ENCODE results near the gene GPRC5C.

DNA sequence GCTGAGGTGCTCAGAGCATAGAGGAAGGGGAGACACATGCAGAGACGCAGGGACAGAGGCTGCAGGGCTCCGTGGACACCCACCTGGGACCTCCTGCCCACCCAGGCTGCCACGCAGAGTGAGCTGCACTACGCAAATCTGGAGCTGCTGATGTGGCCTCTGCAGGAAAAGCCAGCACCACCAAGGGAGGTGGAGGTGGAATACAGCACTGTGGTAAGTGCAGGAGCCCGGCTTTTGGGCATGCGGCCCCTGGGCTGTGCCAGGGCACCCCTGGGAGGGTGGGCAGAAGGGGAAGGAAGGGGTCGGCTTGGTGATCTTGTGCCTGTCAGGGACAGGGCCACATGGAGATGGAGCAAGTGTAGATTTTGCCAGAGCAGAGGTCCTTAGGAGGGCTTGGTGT lies 49.7 kb downstream of the GPRC5C start:
- TF ChIP-seq, protein P1, sequence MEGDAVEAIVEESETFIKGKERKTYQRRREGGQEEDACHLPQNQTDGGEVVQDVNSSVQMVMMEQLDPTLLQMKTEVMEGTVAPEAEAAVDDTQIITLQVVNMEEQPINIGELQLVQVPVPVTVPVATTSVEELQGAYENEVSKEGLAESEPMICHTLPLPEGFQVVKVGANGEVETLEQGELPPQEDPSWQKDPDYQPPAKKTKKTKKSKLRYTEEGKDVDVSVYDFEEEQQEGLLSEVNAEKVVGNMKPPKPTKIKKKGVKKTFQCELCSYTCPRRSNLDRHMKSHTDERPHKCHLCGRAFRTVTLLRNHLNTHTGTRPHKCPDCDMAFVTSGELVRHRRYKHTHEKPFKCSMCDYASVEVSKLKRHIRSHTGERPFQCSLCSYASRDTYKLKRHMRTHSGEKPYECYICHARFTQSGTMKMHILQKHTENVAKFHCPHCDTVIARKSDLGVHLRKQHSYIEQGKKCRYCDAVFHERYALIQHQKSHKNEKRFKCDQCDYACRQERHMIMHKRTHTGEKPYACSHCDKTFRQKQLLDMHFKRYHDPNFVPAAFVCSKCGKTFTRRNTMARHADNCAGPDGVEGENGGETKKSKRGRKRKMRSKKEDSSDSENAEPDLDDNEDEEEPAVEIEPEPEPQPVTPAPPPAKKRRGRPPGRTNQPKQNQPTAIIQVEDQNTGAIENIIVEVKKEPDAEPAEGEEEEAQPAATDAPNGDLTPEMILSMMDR (IDR thresholded peaks at IDR 0.05; ENCODE audit: poor library complexity, severe bottlenecking) = no peak
- no peak for TF ChIP-seq EZH2 (IDR thresholded peaks at IDR 0.05; ENCODE audit: borderline replicate concordance, insufficient read depth, low read length, poor library complexity, severe bottlenecking)
- TF ChIP-seq POLR2AphosphoS5 (IDR thresholded peaks at IDR 0.05) = no peak
- no peak for TF ChIP-seq TAF1 (IDR thresholded peaks at IDR 0.05; ENCODE audit: low read depth)
- no peak for TF ChIP-seq MXI1 (conservative IDR thresholded peaks at IDR 0.05; ENCODE audit: poor library complexity, severe bottlenecking)
- TF ChIP-seq EP300 (conservative IDR thresholded peaks at IDR 0.05; ENCODE audit: poor library complexity, severe bottlenecking) = no peak
- TF ChIP-seq SMC3 (conservative IDR thresholded peaks at IDR 0.05; ENCODE audit: poor library complexity) = no peak

All from neural cell (in vitro differentiated cells).